ELR (cell line): ENCODE results near the gene CCRL2.

Experiments
- DNase-seq: peaks from one replicate; pipeline ENCODE4 v3.0.0-alpha.2; 2015; ENCODE audit warnings: low read depth

Gene CCRL2

GRCh38 chr3:46405301-46406019, 1.6 kb upstream of the CCRL2 start:
- no peak for DNase-seq

DNA sequence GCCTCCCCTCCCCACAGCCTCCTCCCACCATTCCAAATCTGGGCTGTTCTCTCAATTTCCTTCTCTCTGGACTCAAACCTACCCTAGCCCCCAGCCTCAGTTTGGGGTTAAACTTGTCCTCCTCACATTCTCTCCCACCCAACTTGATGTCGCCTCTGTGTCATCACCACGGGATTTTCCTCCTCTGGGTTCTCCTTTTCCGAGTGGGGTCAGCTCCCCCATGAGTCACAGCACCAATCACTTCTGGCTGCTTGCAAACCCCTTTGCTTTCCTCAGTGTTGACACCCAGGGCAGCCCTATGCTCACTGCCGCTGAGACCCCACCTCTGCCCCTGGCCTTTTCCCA, 644 bp upstream of the CCRL2 start:
- peak; percentile 49 for DNase-seq

DNA sequence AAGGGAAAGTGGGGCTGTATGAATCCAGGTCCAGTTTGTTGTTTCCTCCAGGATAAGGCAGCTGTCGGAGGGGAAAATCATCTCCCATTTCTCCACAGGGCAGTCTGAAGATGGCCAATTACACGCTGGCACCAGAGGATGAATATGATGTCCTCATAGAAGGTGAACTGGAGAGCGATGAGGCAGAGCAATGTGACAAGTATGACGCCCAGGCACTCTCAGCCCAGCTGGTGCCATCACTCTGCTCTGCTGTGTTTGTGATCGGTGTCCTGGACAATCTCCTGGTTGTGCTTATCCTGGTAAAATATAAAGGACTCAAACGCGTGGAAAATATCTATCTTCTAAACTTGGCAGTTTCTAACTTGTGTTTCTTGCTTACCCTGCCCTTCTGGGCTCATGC, 911 bp downstream of the CCRL2 start:
- no peak for DNase-seq

DNA sequence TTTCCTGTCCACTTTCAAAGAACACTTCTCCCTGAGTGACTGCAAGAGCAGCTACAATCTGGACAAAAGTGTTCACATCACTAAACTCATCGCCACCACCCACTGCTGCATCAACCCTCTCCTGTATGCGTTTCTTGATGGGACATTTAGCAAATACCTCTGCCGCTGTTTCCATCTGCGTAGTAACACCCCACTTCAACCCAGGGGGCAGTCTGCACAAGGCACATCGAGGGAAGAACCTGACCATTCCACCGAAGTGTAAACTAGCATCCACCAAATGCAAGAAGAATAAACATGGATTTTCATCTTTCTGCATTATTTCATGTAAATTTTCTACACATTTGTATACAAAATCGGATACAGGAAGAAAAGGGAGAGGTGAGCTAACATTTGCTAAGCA, 1.8 kb downstream of the CCRL2 start:
- no peak for DNase-seq

- DNase-seq: no peak
These were observed 2.9 kb downstream of the CCRL2 start for GRCh38 chr3:46409739-46410489.

DNA sequence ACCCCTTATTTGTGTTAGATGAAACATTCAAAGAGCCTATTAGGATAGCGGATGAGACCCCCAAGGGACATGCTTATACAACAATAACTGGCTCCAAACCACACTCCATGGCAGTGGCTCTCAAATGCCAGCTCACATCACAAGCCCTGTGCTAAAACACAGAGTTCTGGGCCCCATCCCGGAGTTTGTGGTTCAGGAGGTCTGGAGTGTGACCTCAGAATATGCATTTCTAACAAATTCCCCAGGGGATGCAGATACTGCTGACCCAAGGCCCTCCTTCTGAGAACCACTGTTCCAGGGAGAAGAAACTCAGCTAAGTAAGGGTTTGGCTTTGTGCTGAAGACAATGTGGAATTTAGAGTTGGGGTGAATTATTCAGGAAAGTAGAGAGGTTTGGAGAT, 3.6 kb downstream of the CCRL2 start:
- no peak for DNase-seq

- DNase-seq: no peak
These were observed 4.2 kb downstream of the CCRL2 start for GRCh38 chr3:46411271-46411670.

DNA sequence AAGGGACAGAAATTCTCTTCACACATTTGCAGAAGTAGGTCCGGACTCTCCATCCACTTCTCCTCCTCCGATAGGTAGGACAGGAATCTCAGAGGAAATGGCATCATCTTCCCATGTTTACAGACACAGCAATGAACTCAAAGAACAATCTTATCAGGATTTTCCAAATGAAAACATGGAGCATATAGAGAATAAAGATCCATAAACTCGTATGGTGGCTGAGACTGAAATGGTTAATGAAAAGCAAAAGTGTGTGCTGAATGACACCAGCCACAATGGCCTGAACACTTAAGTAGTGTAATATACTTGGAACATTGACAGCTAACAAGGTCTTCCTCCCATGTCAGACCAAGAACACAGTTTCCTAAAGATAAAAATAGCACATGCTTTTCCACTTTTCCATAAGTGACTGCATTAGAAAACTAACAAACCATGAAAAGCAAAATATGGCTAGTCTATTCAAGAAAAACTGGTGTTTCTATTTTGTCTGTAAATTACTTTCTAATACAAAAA, 5.8 kb downstream of the CCRL2 start:
- no peak for DNase-seq

DNA sequence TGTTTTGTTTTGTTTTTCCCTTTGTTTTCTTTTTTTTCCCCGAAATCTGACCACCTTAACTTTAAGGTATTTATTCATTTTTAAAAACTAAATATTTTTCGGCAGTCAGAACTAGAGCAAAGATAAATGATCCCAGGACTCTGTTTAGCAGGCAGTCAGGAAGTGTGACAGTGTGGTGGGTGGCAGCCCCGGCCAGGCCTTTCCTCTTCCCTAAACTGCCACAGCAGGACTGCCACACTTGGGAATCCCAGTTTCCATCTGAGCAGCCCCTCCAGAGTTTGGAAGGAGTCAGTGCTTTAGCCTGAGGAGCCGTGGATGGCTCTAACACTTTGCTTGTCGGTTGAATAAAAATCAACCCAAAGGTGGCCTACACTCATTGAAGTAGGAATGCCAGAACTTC, 6.9 kb downstream of the CCRL2 start:
- DNase-seq: no peak

GRCh38 chr3:46414739-46415138, 7.7 kb downstream of the CCRL2 start:
- DNase-seq: no peak

DNA sequence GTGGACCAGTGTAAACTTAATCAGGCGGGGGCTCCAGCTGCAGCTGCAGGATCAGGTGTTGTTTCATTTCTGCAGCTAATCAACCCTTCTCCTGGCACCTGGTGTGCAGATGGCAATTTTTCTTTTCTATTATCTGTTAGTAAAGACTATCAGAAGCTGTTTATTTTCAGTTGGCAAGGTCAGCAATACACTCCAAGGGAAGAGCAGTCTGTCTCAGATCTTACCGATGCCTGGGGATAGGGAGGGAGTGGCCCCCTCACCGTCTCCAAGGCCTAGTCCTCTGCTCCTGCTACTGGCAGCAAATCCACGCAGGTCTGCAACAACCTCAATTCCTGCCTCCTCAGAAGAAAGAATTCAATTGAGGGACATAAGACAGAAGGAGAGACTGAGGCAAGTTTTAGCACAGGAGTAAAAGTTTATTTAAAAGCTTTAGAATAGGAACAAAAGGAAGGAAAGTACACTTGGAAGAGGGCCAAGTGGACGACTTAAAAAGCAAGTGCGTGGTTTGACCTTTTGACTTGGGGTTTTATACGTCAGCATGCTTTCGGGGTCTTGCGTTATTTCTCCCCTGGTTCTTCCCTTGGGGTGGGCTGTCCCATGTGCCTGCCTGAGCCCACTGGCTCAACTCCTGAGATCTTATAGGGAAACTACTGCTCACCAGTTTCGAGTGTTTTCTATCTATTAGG, 9.2 kb downstream of the CCRL2 start:
- no peak for DNase-seq

DNA sequence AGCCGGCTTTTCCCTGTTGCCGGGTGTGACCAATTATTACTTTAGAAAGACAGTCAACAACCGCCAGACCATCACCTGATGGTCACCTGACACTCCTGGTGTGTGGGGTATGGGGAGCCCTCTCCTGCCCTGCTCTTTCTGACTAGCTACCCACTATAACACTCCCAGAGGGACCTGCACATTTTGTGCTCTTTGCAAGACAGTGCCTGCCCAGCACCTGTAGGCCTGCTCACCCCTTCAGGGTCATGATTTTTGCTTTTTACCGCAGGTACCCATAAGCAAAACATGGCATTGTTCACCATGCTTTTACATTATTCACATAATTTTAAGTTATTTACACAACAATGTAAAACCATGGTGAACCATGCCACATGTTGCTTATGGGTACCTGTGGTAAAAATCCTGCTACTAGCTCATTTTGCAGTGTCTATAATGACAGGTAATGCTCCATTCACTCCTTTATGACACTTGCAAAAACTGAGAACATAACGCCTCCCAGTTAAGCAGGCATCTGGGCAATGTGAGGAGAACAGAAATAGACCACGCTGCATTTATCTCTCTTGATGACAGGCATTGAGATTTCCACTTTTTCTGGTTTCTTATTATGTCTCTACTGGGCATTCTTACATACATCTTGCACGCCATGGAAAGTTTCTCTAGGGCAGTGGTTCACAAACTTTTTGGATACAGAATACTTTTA, 9.9 kb downstream of the CCRL2 start:
- no peak for DNase-seq

DNA sequence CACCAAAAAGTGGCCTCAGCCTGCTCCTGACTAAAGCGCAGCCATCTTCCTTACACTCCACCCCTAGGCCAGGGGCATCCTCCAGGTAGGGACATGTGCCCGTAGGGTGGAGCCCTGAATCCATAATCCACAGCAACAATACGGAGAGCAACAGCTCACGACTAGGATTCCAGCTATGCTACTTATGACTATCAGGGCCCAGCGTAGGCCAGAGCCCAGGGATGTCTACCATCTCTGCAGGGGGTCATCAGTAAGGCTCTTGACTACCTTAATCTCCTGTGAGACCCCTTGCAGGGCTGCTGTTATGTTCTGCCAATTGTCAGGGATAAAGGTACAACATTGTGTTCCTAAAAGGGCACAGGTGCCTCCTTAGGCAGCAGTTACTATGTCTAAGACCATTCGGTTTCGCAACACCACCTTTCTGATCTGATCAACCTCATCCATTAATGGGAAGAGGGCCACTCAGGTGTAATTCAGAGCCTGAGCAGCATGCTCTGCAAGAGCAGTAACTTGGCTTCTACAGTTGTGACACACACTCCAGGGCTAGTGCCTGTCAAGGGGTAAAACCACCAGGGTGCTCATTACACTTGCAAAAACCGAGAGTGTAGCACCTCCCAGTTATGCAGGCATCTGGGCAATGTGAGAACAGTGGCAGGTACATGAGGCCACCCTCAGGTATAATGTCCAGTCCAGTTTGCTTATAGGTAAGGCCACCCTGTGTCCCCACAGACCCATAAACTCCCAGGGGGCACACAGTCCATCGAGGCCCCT, 11.0 kb downstream of the CCRL2 start:
- no peak for DNase-seq

DNA sequence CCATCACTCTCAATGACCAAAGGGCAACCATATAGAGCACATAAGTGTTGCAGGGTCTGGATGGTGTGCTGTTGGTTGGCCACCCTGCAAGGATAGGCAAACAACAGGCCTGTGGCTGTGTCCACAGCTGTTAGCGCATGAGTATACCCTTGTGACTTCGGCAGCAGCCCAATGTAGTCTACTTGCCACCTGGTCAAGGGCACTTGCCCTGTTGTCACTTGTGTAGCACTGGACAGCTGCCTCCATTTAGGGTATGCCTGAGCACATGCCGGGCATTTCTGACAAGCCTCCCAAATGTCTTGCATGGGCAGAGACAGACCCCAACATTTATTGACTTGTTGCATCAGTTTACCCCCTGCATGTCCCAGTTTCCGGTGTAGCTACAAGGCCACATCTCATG, 12.8 kb downstream of the CCRL2 start:
- no peak for DNase-seq

DNA sequence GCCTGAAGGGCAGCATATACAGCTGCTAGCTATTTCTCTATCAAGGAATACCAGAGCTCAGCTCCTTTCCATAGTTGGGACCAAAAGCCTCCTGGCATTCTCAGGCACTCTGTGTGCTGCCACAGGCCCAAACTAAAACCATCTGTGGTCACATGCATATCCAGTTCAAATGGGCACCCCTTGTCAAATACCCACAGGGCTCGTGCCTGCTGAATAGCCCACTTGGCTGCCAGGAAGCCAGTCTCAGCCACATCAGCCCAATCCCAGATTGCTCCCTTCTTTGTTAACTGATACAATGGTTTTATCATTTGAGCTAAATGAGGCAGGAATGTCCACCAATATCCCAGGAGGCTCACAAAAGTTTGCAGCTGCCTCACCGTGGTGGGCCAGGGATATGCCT, 13.9 kb downstream of the CCRL2 start:
- DNase-seq: no peak

DNA sequence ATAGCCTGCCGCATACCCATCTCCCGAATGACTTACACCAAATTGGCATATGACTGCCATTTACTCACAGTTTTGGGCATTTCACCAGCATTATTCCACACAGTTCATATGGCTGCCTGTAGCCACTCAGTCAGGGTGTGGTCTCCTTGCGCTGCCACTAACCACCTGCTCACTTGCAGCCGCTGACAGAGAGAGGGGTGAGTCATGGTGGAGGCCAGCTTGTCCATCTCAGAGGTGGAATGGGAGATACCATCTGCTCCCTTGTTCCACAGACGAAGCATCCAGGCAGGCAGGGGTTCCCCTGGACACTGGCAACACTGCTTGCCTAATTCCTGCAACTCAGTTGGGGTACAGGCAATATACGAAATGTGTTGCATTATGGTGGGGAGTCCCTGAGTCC, 15.6 kb downstream of the CCRL2 start:
- peak; percentile 72 for DNase-seq

- peak; percentile 78 for DNase-seq
These were observed 16.5 kb downstream of the CCRL2 start for GRCh38 chr3:46423588-46423987.

DNA sequence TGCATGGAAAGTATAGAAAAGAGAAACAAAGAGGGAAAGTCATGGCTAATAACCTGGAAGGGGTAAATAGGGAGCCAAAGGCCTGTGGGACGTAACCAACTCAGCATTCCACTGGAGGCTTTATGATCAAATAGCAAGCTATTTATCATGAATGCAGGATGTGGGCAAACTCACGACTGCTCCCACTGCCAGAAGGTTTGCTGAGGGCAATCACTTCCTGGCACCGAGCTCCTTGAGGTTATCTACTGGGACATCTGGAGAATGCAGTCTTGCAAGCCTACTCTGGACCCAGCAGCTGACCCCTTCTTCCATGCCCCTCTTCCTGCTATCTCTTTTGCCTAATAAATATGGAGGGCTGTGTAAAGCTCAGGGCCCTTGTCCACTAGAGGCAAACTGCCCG, 19.4 kb downstream of the CCRL2 start:
- peak; percentile 69 for DNase-seq

- peak; percentile 27 for DNase-seq
These were observed 20.3 kb downstream of the CCRL2 start for GRCh38 chr3:46427404-46427803.

DNA sequence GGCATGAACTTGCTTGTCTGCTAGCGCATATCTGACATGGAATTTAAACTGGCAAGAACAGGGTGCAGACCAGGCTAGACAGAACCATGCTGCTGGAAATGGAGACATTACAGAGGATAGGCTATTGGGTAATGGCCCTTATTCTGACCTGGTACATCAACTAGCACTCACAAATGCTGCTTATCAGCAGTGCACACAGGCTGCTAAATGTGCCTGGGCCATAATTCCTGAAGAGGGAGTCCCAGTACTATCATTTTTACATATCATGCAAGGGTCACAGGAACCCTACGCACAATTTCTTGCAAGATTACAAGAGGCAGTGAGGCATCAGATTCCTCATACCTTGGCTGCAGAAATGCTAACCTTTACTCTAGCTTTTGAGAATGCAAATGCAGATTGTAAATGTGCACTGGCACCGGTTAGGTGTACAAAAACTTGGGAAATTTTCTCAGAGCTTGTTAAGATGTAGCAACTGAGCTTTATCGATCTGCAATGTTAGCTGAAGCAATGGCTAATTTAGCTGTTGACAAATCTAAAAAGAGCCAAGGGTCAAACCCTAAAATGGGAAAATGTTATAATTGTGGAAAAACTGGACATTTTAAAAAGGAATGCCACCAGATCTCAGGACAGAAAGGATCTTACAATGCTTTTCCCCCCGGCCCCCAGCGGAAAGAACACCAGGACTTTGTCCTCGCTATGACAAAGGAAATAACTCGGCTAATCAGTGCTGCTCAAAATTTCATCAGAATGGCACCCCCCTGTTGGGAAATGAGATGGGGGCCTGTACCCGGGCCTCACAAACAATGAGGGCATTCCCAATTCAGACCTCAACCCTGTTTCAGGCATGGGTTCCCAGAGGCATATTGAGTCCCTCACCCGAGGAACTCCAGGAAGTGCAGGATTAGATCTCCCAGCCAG, 21.1 kb downstream of the CCRL2 start:
- DNase-seq: peak; percentile 30

- DNase-seq: no peak
These were observed 22.2 kb downstream of the CCRL2 start for GRCh38 chr3:46429250-46429649.
